ENCODE data around the gene S100A6. TPM values are rescaled to one million over a fixed set of nuclear protein-coding genes. Genes with fewer than 3 reads are reported as not detected.
"Not testable (repeated sequence)": the region's sequence is repeated elsewhere in the genome, so short reads cannot be mapped to it uniquely, and the experiment has no call there.

S100A6 gene
- total and polyA plus RNA-seq, 2 donors: 322 to 1,706 TPM

GRCh38 chr1:153521808-153522207, 14.0 kb downstream of the S100A6 start:
- not testable (repeated sequence) for H3K4me3 ChIP-seq (ENCODE audit: low read depth, low read length); H3K27ac ChIP-seq (ENCODE audit: low read depth); H3K4me1 ChIP-seq (ENCODE audit: insufficient read depth); DNase-seq (ENCODE audit: extremely low spot score); H3K36me3 ChIP-seq (ENCODE audit: insufficient read depth)
- 97% methylated on average over 37 of the region's 37 CpGs for WGBS

- no peaks in the 10 kb centered on the region for H3K4me1 ChIP-seq (ENCODE audit: insufficient read depth)
- no peaks in the 10 kb centered on the region for H3K36me3 ChIP-seq (ENCODE audit: insufficient read depth)
- no peak overlapping the region for H3K27ac ChIP-seq (ENCODE audit: low read depth)
- 80% methylated on average over 4 of the region's 4 CpGs for WGBS
- DNase-seq (ENCODE audit: extremely low spot score): no peak
- no peak overlapping the region for H3K4me3 ChIP-seq (ENCODE audit: low read depth, low read length)
Measured at GRCh38 chr1:153520818-153521476, 14.8 kb downstream of the S100A6 start.

GRCh38 chr1:153520137-153520691, 15.6 kb downstream of the S100A6 start:
- H3K27ac ChIP-seq (ENCODE audit: low read depth); H3K4me3 ChIP-seq (ENCODE audit: low read depth, low read length); H3K36me3 ChIP-seq (ENCODE audit: insufficient read depth); DNase-seq (ENCODE audit: extremely low spot score); H3K4me1 ChIP-seq (ENCODE audit: insufficient read depth): not testable (repeated sequence)
- WGBS: 85% methylated on average over 5 of the region's 5 CpGs

GRCh38 chr1:153519242-153519641, 16.5 kb downstream of the S100A6 start:
- Histone ChIP-seq H3K4me1 (ENCODE audit: insufficient read depth) (peaks cover 1% of the 10 kb centered on the region), H3K27ac (ENCODE audit: low read depth) (no peak overlapping the region), H3K36me3 (ENCODE audit: insufficient read depth) (no peaks in the 10 kb centered on the region), H3K4me3 (ENCODE audit: low read depth, low read length) (no peak overlapping the region)
- DNase-seq (ENCODE audit: extremely low spot score): no peak
- WGBS: 92% methylated on average over 3 of the region's 3 CpGs

GRCh38 chr1:153515504-153516394, 20.0 kb downstream of the S100A6 start:
- no peaks in the 10 kb centered on the region for H3K36me3 ChIP-seq (ENCODE audit: insufficient read depth)
- H3K4me1 ChIP-seq (ENCODE audit: insufficient read depth): peaks cover 1% of the 10 kb centered on the region
- WGBS: 57% methylated on average over 8 of the region's 8 CpGs
- H3K27ac ChIP-seq (ENCODE audit: low read depth): peak overlapping the region; percentile 63
- no peak for DNase-seq (ENCODE audit: extremely low spot score)
- H3K4me3 ChIP-seq (ENCODE audit: low read depth, low read length): no peak overlapping the region

- Histone ChIP-seq H3K36me3 (ENCODE audit: insufficient read depth) (no peaks in the 10 kb centered on the region), H3K4me1 (ENCODE audit: insufficient read depth) (peaks cover 1% of the 10 kb centered on the region), H3K4me3 (ENCODE audit: low read depth, low read length) (no peak overlapping the region), H3K27ac (ENCODE audit: low read depth) (no peak overlapping the region)
- no peak for DNase-seq (ENCODE audit: extremely low spot score)
- 93% methylated on average over 7 of the region's 7 CpGs for WGBS
Measured at GRCh38 chr1:153513666-153514065, 22.1 kb downstream of the S100A6 start.

GRCh38 chr1:153513023-153513422, 22.8 kb downstream of the S100A6 start:
- no peak for DNase-seq (ENCODE audit: extremely low spot score)
- Histone ChIP-seq H3K27ac (ENCODE audit: low read depth) (no peak overlapping the region), H3K4me3 (ENCODE audit: low read depth, low read length) (no peak overlapping the region), H3K4me1 (ENCODE audit: insufficient read depth) (peaks cover 1% of the 10 kb centered on the region), H3K36me3 (ENCODE audit: insufficient read depth) (no peaks in the 10 kb centered on the region)
- 78% methylated on average over 3 of the region's 3 CpGs for WGBS

- H3K27ac ChIP-seq (ENCODE audit: low read depth): no peak overlapping the region
- no peak overlapping the region for H3K4me3 ChIP-seq (ENCODE audit: low read depth, low read length)
- peaks cover 1% of the 10 kb centered on the region for H3K4me1 ChIP-seq (ENCODE audit: insufficient read depth)
- no peak for DNase-seq (ENCODE audit: extremely low spot score)
- H3K36me3 ChIP-seq (ENCODE audit: insufficient read depth): no peaks in the 10 kb centered on the region
- WGBS: under 1% methylated on average over 7 of the region's 7 CpGs
Measured at GRCh38 chr1:153510984-153511410, 24.8 kb downstream of the S100A6 start.

GRCh38 chr1:153509729-153510354, 25.9 kb downstream of the S100A6 start:
- WGBS: 88% methylated on average over 4 of the region's 4 CpGs
- no peaks in the 10 kb centered on the region for H3K4me1 ChIP-seq (ENCODE audit: insufficient read depth)
- H3K4me3 ChIP-seq (ENCODE audit: low read depth, low read length): no peak overlapping the region
- no peak for DNase-seq (ENCODE audit: extremely low spot score)
- H3K36me3 ChIP-seq (ENCODE audit: insufficient read depth): no peaks in the 10 kb centered on the region
- H3K27ac ChIP-seq (ENCODE audit: low read depth): no peak overlapping the region

- H3K4me1 ChIP-seq (ENCODE audit: insufficient read depth): no peaks in the 10 kb centered on the region
- H3K27ac ChIP-seq (ENCODE audit: low read depth): no peak overlapping the region
- no peak for DNase-seq (ENCODE audit: extremely low spot score)
- WGBS: 95% methylated on average over 3 of the region's 3 CpGs
- H3K36me3 ChIP-seq (ENCODE audit: insufficient read depth): no peaks in the 10 kb centered on the region
- no peak overlapping the region for H3K4me3 ChIP-seq (ENCODE audit: low read depth, low read length)
Measured at GRCh38 chr1:153509036-153509435, 26.8 kb downstream of the S100A6 start.

GRCh38 chr1:153507926-153508583, 27.7 kb downstream of the S100A6 start:
- H3K27ac ChIP-seq (ENCODE audit: low read depth): peak overlapping the region; percentile 77
- WGBS: 84% methylated on average over 11 of the region's 11 CpGs
- no peak for DNase-seq (ENCODE audit: extremely low spot score)
- no peaks in the 10 kb centered on the region for H3K36me3 ChIP-seq (ENCODE audit: insufficient read depth)
- H3K4me1 ChIP-seq (ENCODE audit: insufficient read depth): no peaks in the 10 kb centered on the region
- H3K4me3 ChIP-seq (ENCODE audit: low read depth, low read length): no peak overlapping the region

GRCh38 chr1:153506831-153507413, 28.9 kb downstream of the S100A6 start:
- Histone ChIP-seq H3K4me3 (ENCODE audit: low read depth, low read length) (no peak overlapping the region), H3K4me1 (ENCODE audit: insufficient read depth) (no peaks in the 10 kb centered on the region), H3K36me3 (ENCODE audit: insufficient read depth) (no peaks in the 10 kb centered on the region), H3K27ac (ENCODE audit: low read depth) (peak overlapping the region; percentile 87)
- WGBS: 28% methylated on average over 7 of the region's 7 CpGs
- no peak for DNase-seq (ENCODE audit: extremely low spot score)

- no peak for DNase-seq (ENCODE audit: extremely low spot score)
- H3K4me1 ChIP-seq (ENCODE audit: insufficient read depth): no peaks in the 10 kb centered on the region
- H3K36me3 ChIP-seq (ENCODE audit: insufficient read depth): no peaks in the 10 kb centered on the region
- no peak overlapping the region for H3K4me3 ChIP-seq (ENCODE audit: low read depth, low read length)
- 72% methylated on average over 5 of the region's 5 CpGs for WGBS
- peak overlapping the region; percentile 13 for H3K27ac ChIP-seq (ENCODE audit: low read depth)
Measured at GRCh38 chr1:153506386-153506785, 29.4 kb downstream of the S100A6 start.
